HepG2 (cell line): Measurements from ENCODE around the gene HID1. TPM values are rescaled to one million over a fixed set of nuclear protein-coding genes. Genes with fewer than 3 reads are reported as not detected.

Experiments used
- ATAC-seq: fragments of 200-7000 bp; cut with Tn5 transposase; 3 replicates; pipeline ENCODE4 v1.9.1; 2020; ENCODE audit warnings: mild to moderate bottlenecking, moderate library complexity
- BruUV-seq: library from RNA; stranded (reverse); fragments of 400-500 nt; replicated peaks from 2 replicates; lab custom pipeline; 2021; lab: Mats Ljungman, UMichigan
- CTCF ChIA-PET: fragments of 300-600 bp; formaldehyde crosslinking; extraction: SDS; loops from one replicate; lab custom pipeline; 2021; ENCODE audit warnings: low total read pairs, inconsistent platforms, low intra/inter-chr PET ratio; lab: Yijun Ruan, JAX
- POLR2A ChIA-PET: fragments of 350-600 bp; sonication (Branson Sonifier 250); formaldehyde crosslinking; loops from one replicate; lab custom pipeline; 2020; ENCODE audit warnings: antibody characterized with exemption, inconsistent platforms; lab: Yijun Ruan, JAX
- DNase-seq: peaks from one replicate; pipeline ENCODE4 v3.0.0-alpha.2; 2015; ENCODE audit warnings: low spot score
- FAIRE-seq: peaks from 3 replicates; lab custom pipeline; 2011; peaks lifted over from hg19 to GRCh38; lab: Jason Lieb, UNC
- H2AFZ ChIP-seq: one replicate; pipeline ENCODE4 v1.6.1; 2011; ENCODE audit warnings: low read length, inconsistent platforms
- H3K27ac ChIP-seq: fragments of 300-600 bp; 3 replicates; pipeline ENCODE4 v1.8.0; 2011; ENCODE audit warnings: mixed run types, mild to moderate bottlenecking, mixed read lengths, low read length, inconsistent platforms; ENCODE audit not compliant: insufficient read depth; ENCODE audit errors: extremely low read length
- H3K27me3 ChIP-seq, 2 experiments: fragments of 200-600 bp in 1 of 2; 2 replicates in 1 of 2; 3 replicates in 1 of 2; pipeline versions ENCODE4 v1.6.0 to v1.8.0; 2011; ENCODE audit warnings: low read length in 2 of 2, mild to moderate bottlenecking in 2 of 2, moderate library complexity in 2 of 2, inconsistent platforms in 1 of 2; ENCODE audit not compliant: insufficient read depth in 2 of 2, control insufficient read depth in 1 of 2
- H3K36me3 ChIP-seq, 2 experiments: fragments of 200-600 bp in 1 of 2; replicated peaks in 1 of 2; 2 replicates in 1 of 2; 3 replicates in 1 of 2; pipeline versions ENCODE4 v1.5.1 to v1.8.0; 2011; ENCODE audit warnings: low read length in 2 of 2, inconsistent platforms in 1 of 2; ENCODE audit not compliant: insufficient read depth in 2 of 2, control insufficient read depth in 1 of 2
- H3K4me1 ChIP-seq: 2 replicates; pipeline ENCODE4 v1.5.1; 2012; ENCODE audit warnings: low read length, inconsistent platforms; ENCODE audit not compliant: insufficient read depth
- H3K4me2 ChIP-seq: 2 replicates; pipeline ENCODE4 v1.6.0; 2011; ENCODE audit warnings: low read depth, low read length, inconsistent platforms
- H3K4me3 ChIP-seq, 3 experiments: fragments of 200-600 bp in 1 of 3; sonication (generic), shearing (Covaris generic) in 1 of 3; replicated peaks in 1 of 3; 2 replicates each; pipeline ENCODE4 v1.5.1; 2011 to 2016; ENCODE audit warnings: low read length in 3 of 3, inconsistent platforms in 2 of 3, low read depth in 2 of 3, mild to moderate bottlenecking in 2 of 3, control low read depth in 1 of 3, mixed read lengths in 1 of 3; ENCODE audit not compliant: insufficient read depth in 1 of 3
- H3K79me2 ChIP-seq: one replicate; pipeline ENCODE4 v1.6.1; 2011; ENCODE audit warnings: low read length, inconsistent platforms; ENCODE audit not compliant: insufficient read depth
- H3K9ac ChIP-seq: 2 replicates; pipeline ENCODE4 v1.6.0; 2011; ENCODE audit warnings: mild to moderate bottlenecking, low read depth, low read length, inconsistent platforms; ENCODE audit not compliant: insufficient read depth
- H3K9me3 ChIP-seq: 2 replicates; pipeline ENCODE4 v1.5.1; 2012; ENCODE audit warnings: mild to moderate bottlenecking, low read length
- H4K20me1 ChIP-seq: 2 replicates; pipeline ENCODE4 v1.6.0; 2011; ENCODE audit warnings: inconsistent platforms, mild to moderate bottlenecking, low read length, moderate library complexity; ENCODE audit not compliant: insufficient read depth
- ETV5 ChIP-seq: IDR thresholded peaks from 2 replicates; pipeline ENCODE4 v1.6.1; 2018; ENCODE audit warnings: missing biosample characterization, missing genetic modification reagents, inconsistent platforms, borderline replicate concordance
- RXRB ChIP-seq: IDR thresholded peaks from 2 replicates; pipeline ENCODE4 v1.6.1; 2016; ENCODE audit warnings: borderline replicate concordance, missing genetic modification reagents, missing compliant biosample characterization
- SIN3A ChIP-seq: IDR thresholded peaks from 2 replicates; pipeline ENCODE4 v1.6.1; 2011; ENCODE audit warnings: low read depth, mild to moderate bottlenecking, control low read depth, low read length, borderline replicate concordance
- WGBS: methylation state at CpG from one replicate; pipeline ENCODE4 v1.1.6; 2017; ENCODE audit warnings: low lambda C conversion rate; 5-methylcytosine and 5-hydroxymethylcytosine counted together
- in situ Hi-C: cut with HindIII; loops from 2 replicates; pipeline ENCODE4 v1.10.0; 2017; ENCODE audit warnings: low pct_unique_long_range_greater_than_20kb; ENCODE audit not compliant: extremely low pct_ligation_motif_present
- intact Hi-C: fragments of 100-400 bp; cut with micrococcal nuclease; formaldehyde crosslinking; loops from one replicate; pipeline ENCODE4 v1.10.0; 2022; ENCODE audit not compliant: unreplicated experiment
- polyA plus RNA-seq, 8 experiments: library from polyadenylated mRNA; depleted of rRNA in 3 of 8; stranded (reverse) in 7 of 8; unstranded in 1 of 8; fragments of >200 nt; fragmentation: Illumina TruSeq in 4 of 8; extraction: Trizol in 4 of 8; gene quantifications; 2 replicates each; pipeline versions ENCODE4 v1.2.1 to v1.2.3, GENCODE V29; 2011 to 2016; ENCODE audit warnings: low read depth in 4 of 8, missing spikeins in 1 of 8, mixed read lengths in 1 of 8; ENCODE audit not compliant: insufficient read depth in 1 of 8
- total RNA-seq, 5 experiments: library from RNA; depleted of rRNA; stranded (reverse); fragments of >200 nt; fragmentation: Illumina TruSeq; extraction: Trizol; gene quantifications; 2 replicates each; pipeline ENCODE4 v1.2.3, GENCODE V29; 2016; ENCODE audit warnings: low read depth in 1 of 5
- TF ChIP-seq, protein P1 (sequence below): sonication (generic); formaldehyde crosslinking; IDR thresholded peaks from 2 replicates; pipeline ENCODE4 v1.4.0; 2020; ENCODE audit warnings: mild to moderate bottlenecking, missing genetic modification reagents
- TF ChIP-seq, protein P2 (sequence below): sonication (generic); formaldehyde crosslinking; IDR thresholded peaks from one replicate; pipeline ENCODE4 v1.5.1; 2020; ENCODE audit warnings: mild to moderate bottlenecking, missing genetic modification reagents; ENCODE audit errors: not compliant biosample characterization

HID1 gene
- total and polyA plus RNA-seq, 2 of the 13 experiments (the other 11 are each of a cell fraction or from before 2014, with no cell fraction given), result 2.1 to 10.6 TPM

DNA sequence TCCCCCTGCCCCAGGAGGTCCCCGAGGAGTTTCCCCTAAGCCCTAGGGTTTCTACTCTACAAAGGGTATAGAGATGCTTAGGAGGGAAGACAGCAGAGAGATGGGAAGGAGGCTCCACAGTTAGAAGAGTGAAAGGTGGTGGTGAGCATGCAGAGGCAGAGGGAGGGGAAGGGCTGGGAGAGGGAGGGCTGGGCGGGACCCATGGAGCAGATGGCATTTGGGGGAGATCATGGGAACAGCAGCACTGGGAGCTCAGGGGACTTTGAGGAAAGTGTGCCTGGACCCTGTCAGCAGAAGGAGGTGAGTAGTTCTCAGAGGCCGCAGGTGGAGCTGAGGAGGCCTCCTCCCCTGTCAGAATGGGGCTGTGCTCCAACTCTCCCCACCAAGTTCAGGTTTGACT lies 37.5 kb downstream of the HID1 start:
- no peaks in the 10 kb centered on the region for H3K9me3 ChIP-seq
- WGBS, result 48% methylated on average over 3 of the region's 3 CpGs
- in situ Hi-C loops (no loop called here), intact Hi-C loops (no loop called here)
- H3K27ac ChIP-seq, result no peak overlapping the region
- CTCF ChIA-PET, result no interaction called here
- no peak for ATAC-seq
- no peaks in the 10 kb centered on the region for H4K20me1 ChIP-seq
- no peak for DNase-seq
- no peak for FAIRE-seq
- H3K4me1 ChIP-seq, result no peaks in the 10 kb centered on the region
- H3K9ac ChIP-seq, result no peak overlapping the region
- H3K4me3 ChIP-seq, result no peak overlapping the region
- no peaks in the 10 kb centered on the region for H3K36me3 ChIP-seq
- H2AFZ ChIP-seq, result no peak overlapping the region
- H3K27me3 ChIP-seq, result peaks cover 19 to 93% of the 10 kb centered on the region in 2 experiments
- no peaks in the 10 kb centered on the region for H3K79me2 ChIP-seq
- H3K4me2 ChIP-seq, result no peak overlapping the region
- BruUV-seq, result no TSS peak
- POLR2A ChIA-PET, result no interaction called here
- TF ChIP-seq SIN3A (no peak), ETV5 (no peak), RXRB (no peak)
- TF ChIP-seq, protein P1, sequence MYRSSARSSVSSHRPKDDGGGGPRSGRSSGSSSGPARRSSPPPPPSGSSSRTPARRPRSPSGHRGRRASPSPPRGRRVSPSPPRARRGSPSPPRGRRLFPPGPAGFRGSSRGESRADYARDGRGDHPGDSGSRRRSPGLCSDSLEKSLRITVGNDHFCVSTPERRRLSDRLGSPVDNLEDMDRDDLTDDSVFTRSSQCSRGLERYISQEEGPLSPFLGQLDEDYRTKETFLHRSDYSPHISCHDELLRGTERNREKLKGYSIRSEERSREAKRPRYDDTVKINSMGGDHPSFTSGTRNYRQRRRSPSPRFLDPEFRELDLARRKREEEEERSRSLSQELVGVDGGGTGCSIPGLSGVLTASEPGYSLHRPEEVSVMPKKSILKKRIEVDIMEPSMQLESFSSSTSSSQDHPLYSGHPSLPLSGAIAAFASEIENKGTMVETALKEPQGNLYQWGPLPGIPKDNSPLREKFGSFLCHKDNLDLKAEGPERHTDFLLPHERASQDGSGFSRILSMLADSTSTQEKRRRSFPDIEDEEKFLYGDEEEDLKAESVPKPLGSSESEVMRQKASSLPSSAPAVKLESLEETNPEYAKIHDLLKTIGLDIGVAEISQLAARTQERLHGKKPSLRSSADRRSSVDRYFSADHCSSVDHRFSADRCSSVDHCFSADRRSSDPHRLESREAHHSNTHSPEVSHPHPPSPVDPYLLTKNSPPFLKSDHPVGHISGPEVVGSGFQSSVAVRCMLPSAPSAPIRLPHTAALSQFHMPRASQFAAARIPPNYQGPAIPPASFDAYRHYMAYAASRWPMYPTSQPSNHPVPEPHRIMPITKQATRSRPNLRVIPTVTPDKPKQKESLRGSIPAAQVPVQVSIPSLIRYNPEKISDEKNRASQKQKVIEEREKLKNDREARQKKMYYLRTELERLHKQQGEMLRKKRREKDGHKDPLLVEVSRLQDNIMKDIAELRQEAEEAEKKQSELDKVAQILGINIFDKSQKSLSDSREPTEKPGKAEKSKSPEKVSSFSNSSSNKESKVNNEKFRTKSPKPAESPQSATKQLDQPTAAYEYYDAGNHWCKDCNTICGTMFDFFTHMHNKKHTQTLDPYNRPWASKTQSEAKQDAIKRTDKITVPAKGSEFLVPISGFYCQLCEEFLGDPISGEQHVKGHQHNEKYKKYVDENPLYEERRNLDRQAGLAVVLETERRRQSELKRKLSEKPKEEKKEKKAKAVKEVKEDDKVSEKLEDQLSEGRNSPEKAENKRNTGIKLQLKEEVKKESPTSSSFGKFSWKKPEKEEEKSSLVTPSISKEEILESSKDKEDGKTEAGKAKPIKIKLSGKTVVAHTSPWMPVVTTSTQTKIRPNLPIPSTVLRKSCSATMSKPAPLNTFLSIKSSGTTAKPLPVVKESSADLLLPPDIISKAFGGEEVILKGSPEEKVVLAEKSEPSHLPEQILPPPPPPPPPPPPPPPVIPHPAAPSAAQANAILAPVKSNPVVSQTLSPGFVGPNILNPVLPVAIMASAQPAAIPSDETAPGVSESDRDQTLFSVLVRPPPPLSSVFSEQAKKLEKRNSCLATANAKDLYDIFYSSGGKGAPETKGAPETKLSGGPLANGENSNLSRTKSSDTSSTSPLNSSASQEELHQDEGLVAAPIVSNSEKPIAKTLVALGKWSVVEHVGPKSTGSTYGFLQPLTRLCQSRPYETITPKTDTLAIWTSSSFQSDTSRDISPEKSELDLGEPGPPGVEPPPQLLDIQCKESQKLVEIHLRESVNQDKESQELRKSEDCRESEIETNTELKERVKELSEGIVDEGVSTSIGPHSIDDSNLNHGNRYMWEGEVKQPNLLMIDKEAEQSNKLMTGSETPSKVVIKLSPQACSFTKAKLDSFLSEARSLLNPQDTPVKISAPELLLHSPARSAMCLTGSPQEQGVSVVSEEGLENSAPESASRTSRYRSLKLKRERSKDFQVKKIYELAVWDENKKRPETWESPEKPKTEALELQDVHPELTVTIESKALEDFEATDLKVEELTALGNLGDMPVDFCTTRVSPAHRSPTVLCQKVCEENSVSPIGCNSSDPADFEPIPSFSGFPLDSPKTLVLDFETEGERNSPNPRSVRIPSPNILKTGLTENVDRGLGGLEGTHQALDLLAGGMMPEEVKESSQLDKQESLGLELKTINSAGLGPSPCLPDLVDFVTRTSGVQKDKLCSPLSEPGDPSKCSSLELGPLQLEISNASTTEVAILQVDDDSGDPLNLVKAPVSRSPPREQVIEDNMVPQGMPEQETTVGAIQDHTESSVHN (CRISPR knock-in tag), result no peak
- TF ChIP-seq, protein P2, sequence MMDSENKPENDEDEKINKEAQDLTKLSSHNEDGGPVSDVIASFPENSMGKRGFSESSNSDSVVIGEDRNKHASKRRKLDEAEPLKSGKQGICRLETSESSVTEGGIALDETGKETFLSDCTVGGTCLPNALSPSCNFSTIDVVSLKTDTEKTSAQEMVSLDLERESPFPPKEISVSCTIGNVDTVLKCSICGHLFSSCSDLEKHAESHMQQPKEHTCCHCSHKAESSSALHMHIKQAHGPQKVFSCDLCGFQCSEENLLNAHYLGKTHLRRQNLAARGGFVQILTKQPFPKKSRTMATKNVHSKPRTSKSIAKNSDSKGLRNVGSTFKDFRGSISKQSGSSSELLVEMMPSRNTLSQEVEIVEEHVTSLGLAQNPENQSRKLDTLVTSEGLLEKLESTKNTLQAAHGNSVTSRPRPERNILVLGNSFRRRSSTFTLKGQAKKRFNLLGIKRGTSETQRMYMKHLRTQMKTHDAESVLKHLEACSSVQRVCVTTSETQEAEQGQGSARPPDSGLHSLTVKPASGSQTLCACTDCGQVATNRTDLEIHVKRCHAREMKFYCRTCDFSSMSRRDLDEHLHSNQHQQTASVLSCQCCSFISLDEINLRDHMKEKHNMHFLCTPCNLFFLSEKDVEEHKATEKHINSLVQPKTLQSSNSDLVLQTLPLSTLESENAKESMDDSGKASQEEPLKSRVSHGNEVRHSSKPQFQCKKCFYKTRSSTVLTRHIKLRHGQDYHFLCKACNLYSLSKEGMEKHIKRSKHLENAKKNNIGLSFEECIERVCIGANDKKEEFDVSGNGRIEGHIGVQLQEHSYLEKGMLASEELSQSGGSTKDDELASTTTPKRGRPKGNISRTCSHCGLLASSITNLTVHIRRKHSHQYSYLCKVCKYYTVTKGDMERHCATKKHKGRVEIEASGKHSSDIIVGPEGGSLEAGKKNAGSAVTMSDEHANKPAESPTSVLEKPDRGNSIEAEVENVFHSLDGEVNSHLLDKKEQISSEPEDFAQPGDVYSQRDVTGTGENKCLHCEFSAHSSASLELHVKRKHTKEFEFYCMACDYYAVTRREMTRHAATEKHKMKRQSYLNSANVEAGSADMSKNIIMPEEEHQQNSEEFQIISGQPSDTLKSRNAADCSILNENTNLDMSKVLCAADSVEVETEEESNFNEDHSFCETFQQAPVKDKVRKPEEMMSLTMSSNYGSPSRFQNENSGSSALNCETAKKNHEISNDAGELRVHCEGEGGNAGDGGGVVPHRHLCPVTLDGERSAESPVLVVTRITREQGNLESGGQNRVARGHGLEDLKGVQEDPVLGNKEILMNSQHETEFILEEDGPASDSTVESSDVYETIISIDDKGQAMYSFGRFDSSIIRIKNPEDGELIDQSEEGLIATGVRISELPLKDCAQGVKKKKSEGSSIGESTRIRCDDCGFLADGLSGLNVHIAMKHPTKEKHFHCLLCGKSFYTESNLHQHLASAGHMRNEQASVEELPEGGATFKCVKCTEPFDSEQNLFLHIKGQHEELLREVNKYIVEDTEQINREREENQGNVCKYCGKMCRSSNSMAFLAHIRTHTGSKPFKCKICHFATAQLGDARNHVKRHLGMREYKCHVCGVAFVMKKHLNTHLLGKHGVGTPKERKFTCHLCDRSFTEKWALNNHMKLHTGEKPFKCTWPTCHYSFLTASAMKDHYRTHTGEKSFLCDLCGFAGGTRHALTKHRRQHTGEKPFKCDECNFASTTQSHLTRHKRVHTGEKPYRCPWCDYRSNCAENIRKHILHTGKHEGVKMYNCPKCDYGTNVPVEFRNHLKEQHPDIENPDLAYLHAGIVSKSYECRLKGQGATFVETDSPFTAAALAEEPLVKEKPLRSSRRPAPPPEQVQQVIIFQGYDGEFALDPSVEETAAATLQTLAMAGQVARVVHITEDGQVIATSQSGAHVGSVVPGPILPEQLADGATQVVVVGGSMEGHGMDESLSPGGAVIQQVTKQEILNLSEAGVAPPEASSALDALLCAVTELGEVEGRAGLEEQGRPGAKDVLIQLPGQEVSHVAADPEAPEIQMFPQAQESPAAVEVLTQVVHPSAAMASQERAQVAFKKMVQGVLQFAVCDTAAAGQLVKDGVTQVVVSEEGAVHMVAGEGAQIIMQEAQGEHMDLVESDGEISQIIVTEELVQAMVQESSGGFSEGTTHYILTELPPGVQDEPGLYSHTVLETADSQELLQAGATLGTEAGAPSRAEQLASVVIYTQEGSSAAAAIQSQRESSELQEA (CRISPR knock-in tag), result no peak
